Measurements from ENCODE around the gene LTBP1.

- TF ChIP-seq POLR2AphosphoS5 (IDR thresholded peaks at IDR 0.05) (no peak), POLR2A (IDR thresholded peaks at IDR 0.05) (no peak)
- TF ChIP-seq, protein P1, sequence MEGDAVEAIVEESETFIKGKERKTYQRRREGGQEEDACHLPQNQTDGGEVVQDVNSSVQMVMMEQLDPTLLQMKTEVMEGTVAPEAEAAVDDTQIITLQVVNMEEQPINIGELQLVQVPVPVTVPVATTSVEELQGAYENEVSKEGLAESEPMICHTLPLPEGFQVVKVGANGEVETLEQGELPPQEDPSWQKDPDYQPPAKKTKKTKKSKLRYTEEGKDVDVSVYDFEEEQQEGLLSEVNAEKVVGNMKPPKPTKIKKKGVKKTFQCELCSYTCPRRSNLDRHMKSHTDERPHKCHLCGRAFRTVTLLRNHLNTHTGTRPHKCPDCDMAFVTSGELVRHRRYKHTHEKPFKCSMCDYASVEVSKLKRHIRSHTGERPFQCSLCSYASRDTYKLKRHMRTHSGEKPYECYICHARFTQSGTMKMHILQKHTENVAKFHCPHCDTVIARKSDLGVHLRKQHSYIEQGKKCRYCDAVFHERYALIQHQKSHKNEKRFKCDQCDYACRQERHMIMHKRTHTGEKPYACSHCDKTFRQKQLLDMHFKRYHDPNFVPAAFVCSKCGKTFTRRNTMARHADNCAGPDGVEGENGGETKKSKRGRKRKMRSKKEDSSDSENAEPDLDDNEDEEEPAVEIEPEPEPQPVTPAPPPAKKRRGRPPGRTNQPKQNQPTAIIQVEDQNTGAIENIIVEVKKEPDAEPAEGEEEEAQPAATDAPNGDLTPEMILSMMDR (IDR thresholded peaks at IDR 0.05): no peak
These were observed 1.5 kb downstream of the LTBP1 start for GRCh38 chr2:32948266-32948665.

Data from breast epithelium (tissue), 3 donors.